IPS DF 6.9 (cell line): ENCODE measurements around the gene MACROD2.
"Not testable (repeated sequence)": the region's sequence is repeated elsewhere in the genome, so short reads cannot be mapped to it uniquely, and the experiment has no call there.

ENCODE experiments used
- DNase-seq: peaks from one replicate; pipeline ENCODE4 v3.0.0-alpha.2; 2013; ENCODE audit warnings: low read depth, low spot score
- H3K27ac ChIP-seq: one replicate; pipeline ENCODE4 v1.5.1; 2013; ENCODE audit warnings: low read length, control low read depth
- H3K27me3 ChIP-seq: 2 replicates; pipeline ENCODE4 v1.6.1; 2013; ENCODE audit warnings: mild to moderate bottlenecking, low read length; ENCODE audit not compliant: control insufficient read depth, insufficient read depth
- H3K36me3 ChIP-seq: 2 replicates; pipeline ENCODE4 v1.6.1; 2013; ENCODE audit warnings: low read length; ENCODE audit not compliant: control insufficient read depth, insufficient read depth
- H3K4me1 ChIP-seq: 2 replicates; pipeline ENCODE4 v1.6.1; 2013; ENCODE audit warnings: low read length; ENCODE audit not compliant: control insufficient read depth, insufficient read depth
- H3K4me3 ChIP-seq: 2 replicates; pipeline ENCODE4 v1.5.1; 2013; ENCODE audit warnings: mild to moderate bottlenecking, low read length
- H3K9me3 ChIP-seq: 2 replicates; pipeline ENCODE4 v1.6.1; 2013; ENCODE audit warnings: low read length, inconsistent platforms; ENCODE audit not compliant: control insufficient read depth, insufficient read depth
- WGBS: extraction: QIAGEN DNeasy Blood & Tissue Kit; methylation state at CpG from one replicate; pipeline ENCODE4 v1.1.7; 2013; ENCODE audit warnings: mixed read lengths, missing lambda C conversion rate; ENCODE audit not compliant: insufficient read length, insufficient coverage; 5-methylcytosine and 5-hydroxymethylcytosine counted together

MACROD2 gene

DNA sequence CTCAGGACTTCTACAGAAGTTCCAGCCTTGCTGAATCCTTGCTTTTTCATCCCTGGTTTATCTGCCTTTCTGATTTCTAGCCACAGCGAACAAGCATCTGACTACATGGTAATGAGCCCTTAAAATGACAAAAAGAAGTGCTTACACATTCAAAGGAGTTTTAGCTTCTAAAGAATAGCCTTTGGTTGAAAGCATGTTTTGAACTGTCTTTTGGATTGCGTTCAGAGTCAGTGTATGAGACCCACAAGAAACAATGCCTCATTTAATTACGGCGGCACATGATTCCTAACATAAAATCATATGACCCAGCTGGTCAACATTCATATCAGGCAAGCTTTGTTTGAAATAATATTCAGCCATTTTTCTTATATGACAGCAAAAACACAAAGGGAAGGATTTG, 1793.8 kb downstream of the MACROD2 start:
- H3K9me3 ChIP-seq: no peaks in the 10 kb centered on the region
- no peak for DNase-seq
- no peak overlapping the region for H3K4me3 ChIP-seq
- WGBS: no CpG with 5 or more reads among the region's 4 CpGs
- no peaks in the 10 kb centered on the region for H3K36me3 ChIP-seq
- no peaks in the 10 kb centered on the region for H3K4me1 ChIP-seq
- H3K27ac ChIP-seq: no peak overlapping the region
- H3K27me3 ChIP-seq: no peaks in the 10 kb centered on the region

DNA sequence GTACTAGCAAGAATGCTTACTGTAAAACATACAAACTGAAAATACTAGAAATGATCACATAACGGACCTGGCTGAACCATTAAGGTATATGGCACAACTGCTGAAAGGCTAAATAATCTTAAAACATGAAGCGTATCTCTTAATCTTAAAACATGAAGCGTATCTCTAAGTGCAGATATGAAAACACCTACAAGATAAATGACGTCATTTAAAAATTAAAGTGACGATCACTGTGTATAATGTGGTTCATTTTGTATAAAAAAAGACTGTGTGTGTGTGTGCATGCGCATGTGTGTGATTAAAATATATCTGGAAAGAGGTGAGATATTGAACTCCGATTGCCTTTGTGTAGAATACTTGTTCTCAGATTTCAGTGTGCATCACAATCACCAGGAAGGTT, 1797.5 kb downstream of the MACROD2 start:
- no peaks in the 10 kb centered on the region for H3K9me3 ChIP-seq
- no peaks in the 10 kb centered on the region for H3K36me3 ChIP-seq
- no peak overlapping the region for H3K4me3 ChIP-seq
- no peaks in the 10 kb centered on the region for H3K4me1 ChIP-seq
- no peaks in the 10 kb centered on the region for H3K27me3 ChIP-seq
- no peak overlapping the region for H3K27ac ChIP-seq
- no peak for DNase-seq
- no CpG with 5 or more reads among the region's 7 CpGs for WGBS

DNA sequence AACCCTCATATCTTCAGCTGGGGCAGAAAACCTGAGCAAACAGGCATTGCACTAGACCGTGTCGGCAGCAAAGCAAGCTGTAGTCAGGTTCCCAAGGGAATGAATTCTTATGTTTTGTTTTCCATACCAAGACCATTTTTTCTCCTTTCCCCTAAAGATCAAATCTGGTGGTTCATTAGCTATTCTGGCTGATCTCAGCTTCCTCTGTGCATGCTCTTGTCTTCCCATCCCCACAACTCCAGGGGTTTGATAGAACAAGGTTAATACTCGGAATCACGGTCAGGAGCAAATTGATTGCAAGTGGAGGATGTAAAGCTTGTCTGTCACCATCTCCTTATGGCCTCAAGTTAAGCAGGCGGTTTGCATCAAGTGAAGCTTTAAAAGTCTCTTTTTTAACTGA, 1799.1 kb downstream of the MACROD2 start:
- no peaks in the 10 kb centered on the region for H3K4me1 ChIP-seq
- no peak overlapping the region for H3K27ac ChIP-seq
- no peaks in the 10 kb centered on the region for H3K36me3 ChIP-seq
- H3K9me3 ChIP-seq: no peaks in the 10 kb centered on the region
- H3K27me3 ChIP-seq: no peaks in the 10 kb centered on the region
- DNase-seq: no peak
- H3K4me3 ChIP-seq: no peak overlapping the region
- no CpG with 5 or more reads among the region's 5 CpGs for WGBS

DNA sequence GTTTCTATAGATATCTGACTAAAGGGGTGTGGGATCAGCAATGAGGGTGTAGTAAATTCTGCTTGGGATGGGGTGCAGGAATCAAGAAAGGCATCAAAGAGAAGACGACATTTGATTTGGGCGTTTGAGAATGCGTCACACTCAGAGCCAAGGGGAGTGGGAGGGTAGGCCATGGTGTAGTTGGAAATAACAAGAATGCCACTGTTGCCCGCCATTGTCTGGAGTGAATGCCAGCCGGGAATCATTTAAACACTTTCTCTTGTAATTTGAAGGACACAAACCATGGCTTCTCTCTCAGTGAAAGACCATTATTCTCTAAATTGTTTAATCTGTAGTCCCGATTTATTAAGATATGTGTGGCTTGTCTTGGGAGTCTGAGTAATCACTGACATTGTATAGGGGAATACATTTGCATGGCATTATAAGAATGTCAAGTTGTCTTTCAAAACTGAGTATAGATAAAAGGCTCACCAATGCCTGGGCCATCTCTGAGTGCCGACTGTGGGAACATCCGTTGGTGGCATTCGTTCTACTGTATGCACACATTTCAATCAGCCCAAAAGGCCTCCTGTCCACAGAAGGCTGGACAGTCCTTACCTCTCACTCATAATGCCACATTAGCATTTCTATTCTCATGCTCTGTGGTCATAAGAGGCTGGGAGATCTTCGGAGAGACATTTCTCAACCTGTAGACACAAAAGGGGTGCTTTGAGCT, 1800.1 kb downstream of the MACROD2 start:
- Histone ChIP-seq H3K27me3 (no peaks in the 10 kb centered on the region), H3K4me1 (no peaks in the 10 kb centered on the region), H3K4me3 (no peak overlapping the region), H3K27ac (no peak overlapping the region), H3K9me3 (no peaks in the 10 kb centered on the region), H3K36me3 (no peaks in the 10 kb centered on the region)
- no CpG with 5 or more reads among the region's 10 CpGs for WGBS
- DNase-seq: no peak

DNA sequence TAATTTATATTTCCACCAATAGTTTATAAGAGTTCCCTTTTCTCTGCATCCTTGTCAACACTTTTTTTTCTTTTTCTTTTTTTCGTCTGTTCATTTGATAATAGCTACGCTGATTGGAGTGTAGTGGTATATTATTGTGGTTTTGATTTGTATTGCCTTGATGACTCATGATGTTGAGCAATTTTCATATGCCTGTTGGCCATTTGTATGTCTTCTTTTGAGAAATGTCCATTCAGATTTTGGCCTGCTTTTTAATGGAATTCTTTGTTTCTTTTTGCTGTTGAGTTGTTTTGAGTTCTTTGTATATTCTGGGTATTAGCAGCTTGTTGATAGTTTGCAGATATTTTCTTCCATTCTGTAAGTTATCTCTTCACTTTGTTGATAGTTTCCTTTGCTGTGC, 1804.6 kb downstream of the MACROD2 start:
- Histone ChIP-seq H3K36me3 (no peaks in the 10 kb centered on the region), H3K4me3 (no peak overlapping the region), H3K27me3 (no peaks in the 10 kb centered on the region), H3K9me3 (no peaks in the 10 kb centered on the region), H3K4me1 (no peaks in the 10 kb centered on the region), H3K27ac (no peak overlapping the region)
- no CpG with 5 or more reads among the region's 2 CpGs for WGBS
- no peak for DNase-seq

DNA sequence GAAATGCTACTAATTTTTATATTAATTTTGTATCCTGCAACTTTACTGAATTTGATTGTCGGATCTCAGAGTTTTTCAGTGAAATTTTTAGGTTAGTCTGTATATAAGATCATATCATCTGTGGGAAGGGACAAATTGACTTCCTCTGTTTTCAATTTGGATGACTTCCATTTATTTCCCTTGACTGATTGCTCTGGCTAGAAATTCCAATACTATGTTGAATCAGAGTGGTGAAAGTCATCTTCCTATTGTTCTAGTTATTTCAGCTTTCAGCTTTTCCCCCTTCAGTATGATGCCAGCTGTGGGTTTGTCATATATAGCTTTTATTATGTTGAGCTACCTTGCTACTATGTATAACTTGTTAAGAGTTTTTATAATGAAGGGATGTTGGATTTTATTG, 1806.7 kb downstream of the MACROD2 start:
- Histone ChIP-seq H3K4me1 (no peaks in the 10 kb centered on the region), H3K36me3 (no peaks in the 10 kb centered on the region), H3K9me3 (no peaks in the 10 kb centered on the region), H3K27ac (no peak overlapping the region), H3K4me3 (no peak overlapping the region), H3K27me3 (no peaks in the 10 kb centered on the region)
- WGBS: no CpG with 5 or more reads among the region's 1 CpG
- no peak for DNase-seq

DNA sequence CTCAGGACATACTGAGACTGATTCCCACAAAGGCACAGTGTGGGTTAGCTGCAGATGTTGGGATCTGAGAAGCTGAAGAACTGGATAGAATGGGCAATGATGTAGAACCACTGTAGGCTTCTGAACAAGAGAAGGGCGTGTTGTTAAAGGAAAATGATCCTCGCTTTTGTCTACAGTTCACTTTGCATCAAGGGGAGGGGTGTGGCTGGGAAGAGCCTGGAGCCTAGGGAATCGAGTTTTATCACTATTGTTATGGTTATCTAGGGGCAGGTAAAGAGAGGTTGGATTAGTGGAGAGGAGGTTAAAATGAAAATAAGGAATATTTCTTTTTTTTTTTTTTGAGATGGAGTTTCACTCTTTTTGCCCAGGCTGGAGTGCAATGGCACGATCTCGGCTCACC, 1809.8 kb downstream of the MACROD2 start:
- H3K36me3 ChIP-seq: no peaks in the 10 kb centered on the region
- no peak overlapping the region for H3K4me3 ChIP-seq
- no peak for DNase-seq
- H3K9me3 ChIP-seq: no peaks in the 10 kb centered on the region
- no peaks in the 10 kb centered on the region for H3K27me3 ChIP-seq
- no peaks in the 10 kb centered on the region for H3K4me1 ChIP-seq
- H3K27ac ChIP-seq: no peak overlapping the region
- no CpG with 5 or more reads among the region's 5 CpGs for WGBS

DNA sequence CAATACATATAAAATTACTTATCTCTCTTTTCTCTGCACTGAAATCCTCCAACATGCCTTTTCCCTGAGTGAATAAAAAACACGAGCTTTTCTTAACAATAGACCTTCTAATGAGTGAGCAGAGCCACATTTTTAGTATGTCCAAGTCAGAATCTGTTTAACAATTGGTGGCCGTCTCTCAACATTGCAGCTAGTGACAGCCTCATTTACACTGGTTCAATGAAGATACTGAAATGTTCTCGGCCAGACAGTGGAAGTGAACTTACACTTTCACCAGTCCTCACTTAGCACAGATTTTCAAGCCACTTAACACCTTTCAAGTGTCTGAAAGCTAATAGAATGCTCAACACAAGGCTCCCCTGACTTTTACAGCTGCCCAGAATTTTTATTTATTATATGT, 1810.8 kb downstream of the MACROD2 start:
- Histone ChIP-seq H3K27ac (no peak overlapping the region), H3K4me1 (no peaks in the 10 kb centered on the region), H3K36me3 (no peaks in the 10 kb centered on the region), H3K27me3 (no peaks in the 10 kb centered on the region), H3K9me3 (no peaks in the 10 kb centered on the region), H3K4me3 (no peak overlapping the region)
- DNase-seq: no peak
- no CpG with 5 or more reads among the region's 3 CpGs for WGBS

DNA sequence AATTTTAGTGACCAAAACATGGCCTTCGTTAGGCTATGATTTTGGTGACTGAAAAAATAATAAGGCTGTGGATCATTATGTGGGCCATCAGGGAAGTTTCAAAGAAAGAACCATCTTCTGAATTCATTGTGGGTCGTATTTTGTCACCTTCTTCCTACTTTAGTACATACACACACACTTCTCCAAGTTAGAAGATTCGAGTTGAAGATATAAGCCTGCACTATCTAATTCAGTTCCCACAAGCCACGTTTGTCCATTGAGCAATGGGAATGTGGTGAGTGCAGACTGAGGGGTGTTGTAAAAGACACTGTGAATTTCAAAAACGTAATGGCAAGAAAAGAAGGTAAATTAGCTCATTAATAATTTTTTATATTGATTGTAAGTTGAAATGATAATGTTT, 1812.0 kb downstream of the MACROD2 start:
- Histone ChIP-seq H3K4me1 (no peaks in the 10 kb centered on the region), H3K36me3 (no peaks in the 10 kb centered on the region), H3K9me3 (no peaks in the 10 kb centered on the region), H3K4me3 (no peak overlapping the region), H3K27ac (no peak overlapping the region), H3K27me3 (no peaks in the 10 kb centered on the region)
- DNase-seq: no peak
- WGBS: 100% methylated on average over 1 of the region's 5 CpGs

DNA sequence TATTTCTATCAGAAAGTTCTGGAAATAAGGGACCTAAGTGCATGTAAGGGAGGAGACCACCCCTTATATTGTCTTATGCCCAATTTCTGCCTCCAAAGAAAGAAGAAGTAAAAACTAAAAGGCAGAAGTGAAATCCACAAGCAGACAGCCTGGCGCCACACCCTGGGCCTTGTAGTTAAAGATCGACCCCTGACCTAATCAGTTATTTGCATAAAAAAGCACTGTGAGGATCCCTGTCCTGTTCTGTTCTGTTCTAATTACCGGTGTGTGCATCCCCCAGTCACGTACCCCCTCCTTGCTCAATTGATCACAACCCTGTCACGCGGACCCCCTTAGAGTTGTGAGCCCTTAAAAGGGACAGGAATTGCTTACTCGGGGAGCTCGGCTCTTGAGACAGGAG, 1812.5 kb downstream of the MACROD2 start:
- not testable (repeated sequence) for DNase-seq, H3K27me3 ChIP-seq, H3K4me1 ChIP-seq, H3K27ac ChIP-seq, H3K9me3 ChIP-seq, H3K36me3 ChIP-seq, H3K4me3 ChIP-seq
- WGBS: no CpG with 5 or more reads among the region's 8 CpGs

DNA sequence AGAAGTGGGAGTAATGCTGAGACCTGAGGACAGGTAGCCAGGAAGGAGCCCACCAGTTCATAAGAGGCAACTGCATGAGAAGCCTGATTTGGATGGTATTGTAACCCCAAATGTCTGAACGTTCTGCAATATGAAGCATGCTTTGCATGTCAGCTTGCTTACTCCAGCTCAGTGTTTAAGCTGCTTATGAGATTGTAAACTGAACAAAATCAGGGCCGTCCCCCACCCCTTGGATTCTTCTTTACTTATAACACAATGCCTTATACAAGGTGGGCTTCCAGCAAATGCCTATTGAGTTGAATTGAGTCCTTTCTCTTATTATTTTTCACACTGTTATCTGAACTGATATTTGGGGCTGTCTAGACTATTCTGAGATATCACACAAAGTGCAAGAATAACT, 1816.6 kb downstream of the MACROD2 start:
- no peaks in the 10 kb centered on the region for H3K27me3 ChIP-seq
- no peak overlapping the region for H3K27ac ChIP-seq
- no CpG with 5 or more reads among the region's 2 CpGs for WGBS
- H3K4me1 ChIP-seq: no peaks in the 10 kb centered on the region
- H3K4me3 ChIP-seq: no peak overlapping the region
- DNase-seq: no peak
- H3K9me3 ChIP-seq: no peaks in the 10 kb centered on the region
- H3K36me3 ChIP-seq: no peaks in the 10 kb centered on the region
